ENCODE measurements around the gene KLF7.

GRCh38 chr2:207117668-207118067, 48.1 kb downstream of the KLF7 start:
- no peak for TF ChIP-seq CTCF (IDR thresholded peaks at IDR 0.05)
- TF ChIP-seq POLR2A (IDR thresholded peaks at IDR 0.05) = no peak

Data from right lobe of liver (tissue), 4 donors.